Osteocyte (in vitro differentiated cells): ENCODE results near the gene CACNA1A. TPM values are rescaled to one million over a fixed set of nuclear protein-coding genes. Genes with fewer than 3 reads are reported as not detected.

Experiments
- DNase-seq: peaks from one replicate; pipeline ENCODE4 v3.0.0; 2021; ENCODE audit warnings: mixed read lengths; ENCODE audit not compliant: unreplicated experiment; ENCODE audit errors: extremely low spot score
- H3K27ac Mint-ChIP-seq: one replicate; pipeline ENCODE4 v1.8.0; 2021; ENCODE audit warnings: mild to moderate bottlenecking, mixed read lengths; ENCODE audit not compliant: unreplicated experiment
- H3K27me3 Mint-ChIP-seq: one replicate; pipeline ENCODE4 v1.8.0; 2021; ENCODE audit warnings: mixed read lengths; ENCODE audit not compliant: unreplicated experiment
- H3K36me3 Mint-ChIP-seq: one replicate; pipeline ENCODE4 v1.8.0; 2021; ENCODE audit warnings: mixed read lengths; ENCODE audit not compliant: unreplicated experiment
- H3K4me1 Mint-ChIP-seq: one replicate; pipeline ENCODE4 v1.8.0; 2021; ENCODE audit warnings: mixed read lengths; ENCODE audit not compliant: unreplicated experiment
- H3K4me3 Mint-ChIP-seq: one replicate; pipeline ENCODE4 v1.8.0; 2021; ENCODE audit warnings: mild to moderate bottlenecking, moderate library complexity, mixed read lengths; ENCODE audit not compliant: unreplicated experiment
- H3K9me3 Mint-ChIP-seq: one replicate; pipeline ENCODE4 v1.8.0; 2021; ENCODE audit warnings: mixed read lengths; ENCODE audit not compliant: unreplicated experiment
- total RNA-seq: library from RNA; stranded (reverse); gene quantifications from 2 replicates; pipeline ENCODE4 v1.2.1, GENCODE V29; 2021
- TF ChIP-seq, protein P1 (sequence below): fragments of 200-600 bp; sonication (generic); IDR thresholded peaks from 2 replicates; pipeline ENCODE4 v1.5.0; 2021; ENCODE audit warnings: antibody characterized with exemption, mild to moderate bottlenecking, moderate library complexity

CACNA1A gene
- total RNA-seq, 1 donor from 2014 or later, result 2.3 TPM

DNA sequence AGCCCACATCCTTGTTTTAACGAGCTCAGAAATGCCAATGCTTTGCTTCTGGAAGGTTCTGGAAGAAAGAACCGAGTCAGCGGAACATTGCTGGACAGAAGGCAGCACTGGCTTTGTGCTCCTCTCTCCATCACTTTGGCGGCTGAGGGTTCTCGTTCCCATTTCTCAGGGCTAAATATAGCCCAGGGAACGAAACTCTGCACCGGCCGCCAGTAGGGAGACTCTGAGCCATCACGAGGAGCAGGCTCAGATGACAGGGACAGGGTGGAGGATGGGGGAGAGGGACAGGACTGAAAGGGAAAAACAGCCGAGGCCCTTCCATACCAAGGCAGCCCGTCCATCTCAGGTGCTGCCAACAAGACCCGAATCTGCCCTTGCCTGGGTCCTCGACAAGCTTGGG is 166.4 kb downstream of the CACNA1A start:
- Mint-ChIP-seq H3K4me3 (no peak overlapping the region), H3K27me3 (peaks cover 2% of the 10 kb centered on the region), H3K4me1 (no peaks in the 10 kb centered on the region), H3K27ac (no peak overlapping the region), H3K36me3 (no peaks in the 10 kb centered on the region), H3K9me3 (no peaks in the 10 kb centered on the region)
- TF ChIP-seq, protein P1, sequence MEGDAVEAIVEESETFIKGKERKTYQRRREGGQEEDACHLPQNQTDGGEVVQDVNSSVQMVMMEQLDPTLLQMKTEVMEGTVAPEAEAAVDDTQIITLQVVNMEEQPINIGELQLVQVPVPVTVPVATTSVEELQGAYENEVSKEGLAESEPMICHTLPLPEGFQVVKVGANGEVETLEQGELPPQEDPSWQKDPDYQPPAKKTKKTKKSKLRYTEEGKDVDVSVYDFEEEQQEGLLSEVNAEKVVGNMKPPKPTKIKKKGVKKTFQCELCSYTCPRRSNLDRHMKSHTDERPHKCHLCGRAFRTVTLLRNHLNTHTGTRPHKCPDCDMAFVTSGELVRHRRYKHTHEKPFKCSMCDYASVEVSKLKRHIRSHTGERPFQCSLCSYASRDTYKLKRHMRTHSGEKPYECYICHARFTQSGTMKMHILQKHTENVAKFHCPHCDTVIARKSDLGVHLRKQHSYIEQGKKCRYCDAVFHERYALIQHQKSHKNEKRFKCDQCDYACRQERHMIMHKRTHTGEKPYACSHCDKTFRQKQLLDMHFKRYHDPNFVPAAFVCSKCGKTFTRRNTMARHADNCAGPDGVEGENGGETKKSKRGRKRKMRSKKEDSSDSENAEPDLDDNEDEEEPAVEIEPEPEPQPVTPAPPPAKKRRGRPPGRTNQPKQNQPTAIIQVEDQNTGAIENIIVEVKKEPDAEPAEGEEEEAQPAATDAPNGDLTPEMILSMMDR, result no peak
- DNase-seq, result no peak

DNA sequence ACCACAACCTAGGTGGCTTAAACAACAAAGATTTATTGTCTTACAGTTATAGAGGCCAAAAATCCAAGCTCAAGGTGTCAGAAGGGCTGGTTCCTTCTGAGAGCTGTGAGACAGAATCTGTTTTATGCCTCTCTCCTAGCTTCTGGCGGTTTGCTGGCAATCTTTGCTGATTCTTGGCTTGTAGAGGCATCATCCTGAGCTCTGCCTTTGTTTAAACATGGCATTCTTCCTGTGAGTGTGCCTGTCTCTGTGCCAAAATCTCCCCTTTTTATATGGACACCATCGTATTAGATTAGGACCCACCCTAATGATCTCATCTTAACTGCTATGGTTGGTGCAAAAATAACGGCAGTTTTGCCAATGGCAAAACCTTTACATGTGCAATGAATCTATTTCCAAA is 169.1 kb downstream of the CACNA1A start:
- no peak for DNase-seq

DNA sequence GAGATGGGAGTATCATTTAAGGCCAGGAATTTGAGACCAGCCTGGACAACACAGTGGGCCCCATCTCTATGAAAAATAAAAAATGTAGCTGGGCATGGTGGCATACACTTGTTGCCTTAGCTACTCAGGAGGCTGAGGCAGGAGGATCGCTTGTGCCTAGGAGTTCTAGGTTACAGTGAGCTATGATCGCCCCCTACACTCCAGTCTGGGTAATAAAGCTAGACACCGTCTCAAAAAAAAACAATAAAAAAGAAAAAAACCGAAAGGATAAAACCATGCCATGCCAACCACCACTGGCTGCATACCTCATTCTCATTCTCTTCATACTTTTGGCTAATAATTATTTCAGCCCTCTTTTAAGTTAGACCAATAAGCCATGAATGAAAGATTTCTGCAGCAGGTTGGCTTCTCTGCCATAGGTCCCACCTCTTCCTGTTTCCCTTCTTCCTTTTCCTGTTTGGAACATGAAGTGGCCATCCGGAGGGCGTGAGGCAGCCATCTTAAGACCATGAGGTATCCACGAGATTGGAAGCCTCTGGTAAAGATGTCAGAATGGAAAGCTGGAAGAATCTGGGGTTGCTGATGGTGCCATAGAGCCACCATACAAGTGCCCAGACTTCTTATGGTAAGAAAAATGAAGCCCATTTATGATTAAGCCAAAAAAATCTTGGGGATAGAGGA is 171.3 kb downstream of the CACNA1A start:
- no peaks in the 10 kb centered on the region for H3K9me3 Mint-ChIP-seq
- TF ChIP-seq, protein P1, result no peak
- no peak overlapping the region for H3K27ac Mint-ChIP-seq
- DNase-seq, result no peak
- peaks cover 4% of the 10 kb centered on the region for H3K27me3 Mint-ChIP-seq
- no peak overlapping the region for H3K4me3 Mint-ChIP-seq
- H3K36me3 Mint-ChIP-seq, result no peaks in the 10 kb centered on the region
- no peaks in the 10 kb centered on the region for H3K4me1 Mint-ChIP-seq

More for the DNA sequence above, 169.1 kb downstream of the CACNA1A start:
- Mint-ChIP-seq H3K4me1 (no peaks in the 10 kb centered on the region), H3K27ac (no peak overlapping the region), H3K9me3 (no peaks in the 10 kb centered on the region), H3K4me3 (no peak overlapping the region), H3K36me3 (no peaks in the 10 kb centered on the region), H3K27me3 (peaks cover 4% of the 10 kb centered on the region)
- TF ChIP-seq, protein P1, result no peak

DNA sequence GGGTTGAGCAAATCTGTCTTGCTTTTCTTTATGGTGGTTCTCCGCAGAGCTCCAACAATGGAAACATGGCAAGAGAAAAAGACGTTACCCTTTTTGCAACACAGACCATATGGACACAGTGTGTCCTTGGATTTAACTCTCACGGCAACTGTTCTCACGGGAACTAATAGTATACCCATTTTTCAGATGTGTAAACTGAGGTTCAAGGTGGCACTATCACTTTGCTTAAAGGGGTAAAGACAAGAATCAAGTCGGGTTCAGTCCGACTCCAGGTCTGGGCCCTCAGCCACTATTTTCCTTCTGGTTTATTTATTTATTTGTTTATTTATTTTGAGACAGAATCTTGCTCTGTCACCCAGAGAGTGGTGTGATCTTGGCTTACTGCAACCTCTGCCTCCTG is 176.0 kb downstream of the CACNA1A start:
- no peak for DNase-seq
- Mint-ChIP-seq H3K4me3 (no peak overlapping the region), H3K36me3 (no peaks in the 10 kb centered on the region), H3K4me1 (no peaks in the 10 kb centered on the region), H3K9me3 (no peaks in the 10 kb centered on the region), H3K27ac (no peak overlapping the region), H3K27me3 (peaks cover 6% of the 10 kb centered on the region)
- TF ChIP-seq, protein P1, result no peak

DNA sequence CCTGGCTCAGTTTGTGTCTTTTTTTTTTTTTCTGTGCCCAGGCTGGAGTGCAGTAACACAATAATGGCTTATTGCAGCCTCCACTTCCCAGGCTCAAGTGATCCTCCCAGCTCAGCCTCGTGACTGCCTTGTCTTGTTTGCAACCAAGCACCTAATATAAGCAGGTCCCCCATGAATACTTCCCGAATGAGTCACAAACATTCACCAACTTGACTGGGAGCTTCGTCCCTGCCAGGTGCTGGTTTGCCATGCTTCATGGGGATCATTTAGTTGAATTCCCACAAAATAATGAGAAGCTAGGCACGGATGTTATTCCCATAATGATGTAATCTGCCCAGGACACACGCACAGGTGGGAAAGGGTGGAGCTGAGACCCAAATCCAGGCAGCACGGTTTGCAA is 176.5 kb downstream of the CACNA1A start:
- TF ChIP-seq, protein P1, result no peak
- Mint-ChIP-seq H3K27ac (no peak overlapping the region), H3K4me1 (no peaks in the 10 kb centered on the region), H3K27me3 (peaks cover 4% of the 10 kb centered on the region), H3K4me3 (no peak overlapping the region), H3K9me3 (no peaks in the 10 kb centered on the region), H3K36me3 (no peaks in the 10 kb centered on the region)
- no peak for DNase-seq
